ENCODE measurements around the gene PSORS1C1.

GRCh38 chr6:31139599-31139998 lies 25.0 kb downstream of the PSORS1C1 start:
- TF ChIP-seq CTCF (IDR thresholded peaks at IDR 0.05): no peak
- TF ChIP-seq POLR2A (IDR thresholded peaks at IDR 0.05): no peak

Data from Peyer's patch (tissue), 4 donors.